LNCaP clone FGC (cell line): ENCODE measurements around the gene ESCO1.
A peak's percentile ranks its signal among the peaks of the same experiment; 100 is the strongest.

Experiments
- DNase-seq: peaks from one replicate; pipeline ENCODE4 v3.0.0-alpha.2; 2011; ENCODE audit warnings: low read depth
- H3K4me3 ChIP-seq: 2 replicates; pipeline ENCODE4 v1.5.1; 2011; ENCODE audit warnings: mild to moderate bottlenecking, low read depth, low read length, control low read depth
- TF ChIP-seq, protein P1 (sequence below): IDR thresholded peaks from 2 replicates; pipeline ENCODE4 v1.5.1; 2012; ENCODE audit warnings: mild to moderate bottlenecking; ENCODE audit not compliant: control insufficient read depth, insufficient read depth; ENCODE audit errors: extremely low read depth

ESCO1 gene

DNA sequence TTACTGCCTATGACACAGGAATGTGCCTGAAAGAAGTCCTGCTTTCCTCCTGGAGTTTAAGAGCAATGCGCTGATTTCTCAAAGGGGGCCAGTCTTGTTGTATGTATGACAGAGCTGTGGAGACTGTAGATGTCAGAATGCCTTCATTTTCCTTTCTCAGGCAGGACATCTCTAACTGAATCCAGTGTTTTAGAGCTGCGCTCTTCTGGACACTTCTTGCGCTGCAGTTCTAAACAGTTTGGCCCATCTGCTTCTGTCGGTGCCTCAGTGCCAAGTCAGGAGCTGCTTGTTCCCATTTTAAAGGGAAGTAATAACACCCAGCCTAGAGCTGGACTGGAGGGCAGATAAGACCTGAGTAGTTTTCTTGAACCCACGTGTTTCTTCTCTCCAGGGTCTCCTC lies 91.4 kb downstream of the ESCO1 start:
- TF ChIP-seq, protein P1, sequence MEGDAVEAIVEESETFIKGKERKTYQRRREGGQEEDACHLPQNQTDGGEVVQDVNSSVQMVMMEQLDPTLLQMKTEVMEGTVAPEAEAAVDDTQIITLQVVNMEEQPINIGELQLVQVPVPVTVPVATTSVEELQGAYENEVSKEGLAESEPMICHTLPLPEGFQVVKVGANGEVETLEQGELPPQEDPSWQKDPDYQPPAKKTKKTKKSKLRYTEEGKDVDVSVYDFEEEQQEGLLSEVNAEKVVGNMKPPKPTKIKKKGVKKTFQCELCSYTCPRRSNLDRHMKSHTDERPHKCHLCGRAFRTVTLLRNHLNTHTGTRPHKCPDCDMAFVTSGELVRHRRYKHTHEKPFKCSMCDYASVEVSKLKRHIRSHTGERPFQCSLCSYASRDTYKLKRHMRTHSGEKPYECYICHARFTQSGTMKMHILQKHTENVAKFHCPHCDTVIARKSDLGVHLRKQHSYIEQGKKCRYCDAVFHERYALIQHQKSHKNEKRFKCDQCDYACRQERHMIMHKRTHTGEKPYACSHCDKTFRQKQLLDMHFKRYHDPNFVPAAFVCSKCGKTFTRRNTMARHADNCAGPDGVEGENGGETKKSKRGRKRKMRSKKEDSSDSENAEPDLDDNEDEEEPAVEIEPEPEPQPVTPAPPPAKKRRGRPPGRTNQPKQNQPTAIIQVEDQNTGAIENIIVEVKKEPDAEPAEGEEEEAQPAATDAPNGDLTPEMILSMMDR = peak; percentile 20; the same call in 1 of the 2 replicates

DNA sequence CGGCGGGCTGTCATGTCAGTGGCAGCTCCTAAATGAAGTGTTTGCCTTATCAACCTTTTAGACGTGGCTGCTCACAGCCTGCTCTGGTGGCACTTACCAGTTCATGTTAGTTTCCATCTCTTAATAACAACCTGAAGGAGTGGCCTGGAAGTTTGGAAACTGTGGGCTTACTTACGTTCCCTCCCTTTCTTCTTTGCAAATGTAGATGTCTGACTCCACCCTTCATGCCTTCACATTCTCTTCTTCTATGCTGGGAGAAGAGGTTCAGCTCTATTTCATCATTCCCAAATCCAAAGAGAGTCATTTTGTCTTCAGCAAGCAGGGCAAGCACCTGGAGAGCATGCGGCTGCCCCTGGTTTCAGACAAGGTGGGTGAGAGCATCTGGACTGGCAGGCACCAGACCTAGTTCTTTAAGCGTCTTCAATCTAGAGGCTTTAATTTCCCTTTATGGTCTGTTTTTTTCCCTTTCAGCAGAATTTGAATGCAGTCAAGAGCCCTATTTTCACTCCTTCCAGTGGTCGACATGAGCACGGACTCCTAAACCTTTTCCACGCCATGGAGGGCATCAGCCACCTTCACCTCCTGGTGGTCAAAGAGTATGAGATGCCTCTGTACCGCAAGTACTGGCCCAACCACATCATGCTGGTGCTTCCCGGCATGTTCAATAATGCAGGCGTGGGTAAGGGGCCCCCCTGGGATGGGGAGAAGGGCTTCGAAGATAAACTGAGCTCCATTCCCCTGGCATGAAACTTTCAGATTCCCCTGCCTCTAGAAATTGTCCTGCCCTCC lies 92.4 kb downstream of the ESCO1 start:
- H3K4me3 ChIP-seq = no peak overlapping the region
- DNase-seq = no peak
- TF ChIP-seq, protein P1 = no peak

More for the DNA sequence above, 91.4 kb downstream of the ESCO1 start:
- H3K4me3 ChIP-seq = no peak overlapping the region
- no peak for DNase-seq

DNA sequence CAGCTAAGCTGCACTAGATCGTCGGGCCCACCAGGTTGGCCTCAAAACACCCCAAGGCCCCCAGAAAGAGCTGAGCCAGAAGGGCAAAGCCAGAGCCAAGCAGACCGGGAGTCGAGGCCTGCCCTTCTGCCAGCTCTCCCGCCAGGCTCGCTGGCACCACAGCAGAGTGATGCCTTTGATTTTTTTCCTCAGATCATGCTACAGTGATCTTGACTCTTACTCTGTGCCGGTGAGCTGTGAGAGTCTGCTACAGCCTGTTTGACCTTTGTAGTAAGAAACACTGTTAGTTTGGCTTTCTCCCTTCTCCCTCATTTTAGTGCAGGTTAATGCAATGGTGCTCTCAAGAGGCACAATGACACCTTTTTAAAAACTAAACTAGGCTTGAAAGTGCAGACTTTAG lies 97.8 kb downstream of the ESCO1 start:
- no peak overlapping the region for H3K4me3 ChIP-seq
- TF ChIP-seq, protein P1 = no peak
- DNase-seq = no peak

DNA sequence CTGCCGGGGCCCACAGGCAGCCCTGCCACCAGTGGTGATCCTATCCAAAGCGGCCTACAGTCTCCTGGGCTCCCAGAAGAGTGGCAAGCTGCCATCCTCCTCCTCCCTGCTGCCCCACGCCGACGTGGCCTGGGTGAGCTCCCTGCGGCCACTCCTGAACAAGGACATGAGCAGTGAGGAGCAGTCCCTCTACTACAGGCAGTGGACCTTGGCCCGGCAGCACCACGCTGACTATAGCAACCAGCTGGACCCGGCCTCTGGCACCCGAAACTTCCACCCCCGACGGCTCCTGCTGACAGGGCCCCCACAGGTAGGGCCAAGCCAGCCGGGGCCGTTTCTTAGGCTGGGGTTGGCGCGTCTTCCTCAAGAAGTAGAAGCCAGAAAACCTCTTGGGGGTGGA lies 100.5 kb downstream of the ESCO1 start:
- H3K4me3 ChIP-seq = no peak overlapping the region
- DNase-seq = no peak
- TF ChIP-seq, protein P1 = no peak

DNA sequence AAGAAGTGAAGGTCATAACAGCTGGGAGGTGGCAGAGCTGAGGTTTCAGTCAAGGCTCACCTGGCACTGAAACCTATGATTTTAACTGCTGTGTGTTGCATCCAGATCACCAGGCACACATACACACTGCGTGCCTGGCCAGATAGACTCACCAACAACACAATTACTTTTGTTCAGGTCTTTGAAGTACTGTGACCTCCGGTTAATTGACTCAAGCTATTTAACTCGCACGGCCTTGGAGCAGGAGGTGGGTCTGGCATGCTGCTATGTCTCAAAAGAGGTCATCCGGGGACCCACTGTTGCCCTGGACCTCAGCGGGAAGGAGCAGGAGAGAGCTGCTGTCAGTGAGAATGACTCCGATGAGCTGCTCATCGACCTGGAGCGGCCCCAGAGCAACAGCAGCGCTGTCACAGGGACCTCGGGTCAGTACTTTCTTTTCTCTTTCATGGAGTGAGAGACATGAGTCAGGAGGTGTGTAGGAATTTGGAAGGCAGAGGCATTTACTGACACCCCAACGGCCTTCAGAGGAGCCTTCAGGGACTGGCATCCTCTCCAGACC lies 104.1 kb downstream of the ESCO1 start:
- no peak for DNase-seq
- no peak overlapping the region for H3K4me3 ChIP-seq
- TF ChIP-seq, protein P1 = no peak

DNA sequence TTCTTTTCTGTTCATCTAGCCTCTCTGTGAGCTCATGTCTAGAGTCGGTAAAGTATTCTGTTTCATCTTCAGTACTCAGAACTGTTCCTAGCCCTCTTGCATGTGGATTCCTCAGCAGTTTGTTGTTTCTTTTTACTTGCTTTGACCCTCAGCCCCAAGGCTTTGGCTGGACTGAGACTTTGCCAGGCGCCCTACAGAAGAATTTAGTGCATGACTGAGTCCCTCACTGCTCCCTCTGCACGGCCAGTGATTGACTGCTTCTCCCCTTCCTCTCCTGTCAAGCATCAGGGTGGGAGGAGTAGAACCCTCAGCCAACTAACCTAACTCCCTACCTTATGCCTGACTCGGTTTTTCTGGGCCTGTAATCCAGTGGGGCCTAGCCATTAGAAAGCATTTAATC lies 109.8 kb downstream of the ESCO1 start:
- no peak overlapping the region for H3K4me3 ChIP-seq
- TF ChIP-seq, protein P1 = no peak
- no peak for DNase-seq

DNA sequence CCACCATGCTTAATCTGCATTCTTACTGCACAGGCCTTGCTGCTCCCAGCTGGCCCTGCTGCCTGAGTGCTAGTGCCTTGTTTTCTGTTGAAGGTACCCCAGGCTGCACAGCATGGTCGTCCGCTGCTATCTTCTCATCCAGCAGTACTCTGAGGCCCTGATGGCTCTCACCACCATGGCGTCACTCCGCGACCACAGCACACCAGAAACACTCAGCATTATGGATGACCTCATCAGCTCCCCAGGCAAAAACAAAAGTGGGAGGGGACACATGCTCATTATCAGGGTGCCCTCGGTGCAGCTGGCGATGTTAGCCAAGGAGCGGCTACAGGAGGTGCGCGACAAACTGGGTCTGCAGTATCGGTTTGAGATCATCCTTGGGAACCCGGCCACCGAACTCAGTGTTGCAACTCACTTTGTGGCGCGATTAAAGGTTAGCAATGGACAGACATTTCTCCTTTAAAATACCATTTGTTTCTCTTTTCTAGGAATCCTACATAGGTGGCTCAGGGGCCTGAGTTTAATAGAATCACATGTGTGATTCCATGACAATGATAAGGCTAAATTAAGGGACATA lies 110.5 kb downstream of the ESCO1 start:
- DNase-seq = no peak
- TF ChIP-seq, protein P1 = no peak
- no peak overlapping the region for H3K4me3 ChIP-seq
